Measurements from ENCODE around the gene TTC7B. TPM values are rescaled to one million over a fixed set of nuclear protein-coding genes. Genes with fewer than 3 reads are reported as not detected.

The TTC7B gene
- total and polyA plus RNA-seq, 4 donors = 23.1 to 85.0 (median 54.6) TPM

DNA sequence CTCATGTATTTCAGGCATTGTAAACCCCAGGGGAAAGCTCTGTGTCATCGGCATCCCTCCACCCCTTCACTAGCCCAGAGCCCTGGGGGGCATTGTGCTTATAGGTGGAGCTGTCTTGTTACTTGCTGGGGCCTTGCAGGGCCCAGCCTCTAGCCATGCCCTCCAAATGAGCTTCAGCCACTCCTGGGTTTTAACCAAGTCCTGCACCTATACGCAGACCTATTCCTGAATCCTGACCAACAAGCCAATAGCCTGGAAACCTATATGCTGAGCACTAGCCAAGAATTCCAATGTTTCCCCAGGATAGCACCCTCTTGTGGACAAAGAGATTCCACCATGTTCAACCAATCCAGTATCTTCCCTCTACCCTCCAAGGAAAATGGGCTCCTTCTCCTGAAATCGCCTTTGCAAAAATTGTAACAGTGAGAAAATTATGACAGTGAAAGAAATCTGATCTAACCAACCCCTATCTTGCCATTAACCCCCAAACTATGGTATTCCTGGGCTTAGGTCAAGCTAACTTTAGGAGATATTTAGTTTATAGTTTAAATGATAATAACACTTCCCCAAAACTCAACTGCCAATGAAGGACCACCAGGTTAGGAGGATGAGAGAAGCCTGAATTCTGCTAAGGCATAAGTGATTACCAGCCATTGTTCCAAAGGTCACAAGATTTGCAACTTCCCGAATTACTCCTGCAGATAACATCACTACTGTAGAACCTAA, 55.5 kb downstream of the TTC7B start:
- Histone ChIP-seq H3K36me3 (ENCODE audit: control insufficient read depth, insufficient read depth, low read length) (no peaks in the 10 kb centered on the region), H3K4me1 (ENCODE audit: control insufficient read depth, insufficient read depth, low read length) (peaks cover 13% of the 10 kb centered on the region), H3K9me3 (ENCODE audit: control insufficient read depth, insufficient read depth, low read length) (peaks cover 8% of the 10 kb centered on the region), H3K27ac (ENCODE audit: low read depth, low read length) (no peak overlapping the region), H3K4me3 (ENCODE audit: low read depth, low read length) (no peak overlapping the region), H3K27me3 (ENCODE audit: control insufficient read depth, insufficient read depth, low read length) (no peaks in the 10 kb centered on the region)
- 80% methylated on average over 1 of the region's 4 CpGs for WGBS (ENCODE audit: insufficient coverage)
- DNase-seq (ENCODE audit: low read depth in 4 of 6, low spot score in 6 of 6) = peak in 2 of 6 donors; percentile 30 to 60

GRCh38 chr14:90760078-90760444, 56.2 kb downstream of the TTC7B start:
- H3K9me3 ChIP-seq (ENCODE audit: control insufficient read depth, insufficient read depth, low read length) = peaks cover 8% of the 10 kb centered on the region
- no peak overlapping the region for H3K27ac ChIP-seq (ENCODE audit: low read depth, low read length)
- no peaks in the 10 kb centered on the region for H3K27me3 ChIP-seq (ENCODE audit: control insufficient read depth, insufficient read depth, low read length)
- H3K36me3 ChIP-seq (ENCODE audit: control insufficient read depth, insufficient read depth, low read length) = no peaks in the 10 kb centered on the region
- no peak overlapping the region for H3K4me3 ChIP-seq (ENCODE audit: low read depth, low read length)
- 82% methylated on average over 3 of the region's 4 CpGs for WGBS (ENCODE audit: insufficient coverage)
- no peak for DNase-seq (ENCODE audit: low read depth in 4 of 6, low spot score in 6 of 6)
- peaks cover 13% of the 10 kb centered on the region for H3K4me1 ChIP-seq (ENCODE audit: control insufficient read depth, insufficient read depth, low read length)

DNA sequence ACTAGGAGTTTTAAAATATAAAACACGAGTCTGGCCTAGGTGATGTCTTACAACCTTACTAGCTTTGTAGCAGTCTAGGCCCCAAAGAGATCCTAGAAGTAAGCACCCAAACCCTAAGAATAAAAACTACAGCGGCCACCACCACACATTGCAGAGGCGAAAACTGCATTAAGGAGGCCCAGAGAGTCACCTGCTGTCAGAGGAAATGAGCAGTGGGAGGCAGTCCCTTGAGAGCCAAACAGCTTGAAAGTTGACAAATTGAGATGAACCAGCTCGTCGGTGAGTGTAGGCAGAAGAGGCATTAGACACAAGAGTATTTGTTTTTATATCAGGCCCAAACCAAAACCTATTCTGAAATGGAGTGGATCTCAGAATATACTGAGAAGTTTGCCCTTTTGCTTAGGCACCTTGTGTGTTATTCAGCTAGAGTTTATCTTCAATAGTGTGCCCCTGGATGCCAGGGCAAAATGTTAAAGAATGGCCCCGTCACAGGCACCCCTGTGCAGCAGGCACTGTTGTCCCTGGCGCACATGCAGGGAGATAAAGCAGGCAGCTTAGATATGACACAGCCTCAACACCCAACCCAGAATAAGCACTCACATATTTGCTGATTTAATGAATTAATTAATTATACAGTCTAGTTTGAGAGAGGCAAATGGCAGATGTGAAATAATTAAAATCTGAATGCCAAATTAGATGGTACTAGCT, 56.7 kb downstream of the TTC7B start:
- peaks cover 8% of the 10 kb centered on the region for H3K9me3 ChIP-seq (ENCODE audit: control insufficient read depth, insufficient read depth, low read length)
- no CpG with 5 or more reads among the region's 7 CpGs for WGBS (ENCODE audit: insufficient coverage)
- no peak overlapping the region for H3K4me3 ChIP-seq (ENCODE audit: low read depth, low read length)
- H3K27me3 ChIP-seq (ENCODE audit: control insufficient read depth, insufficient read depth, low read length) = no peaks in the 10 kb centered on the region
- no peak overlapping the region for H3K27ac ChIP-seq (ENCODE audit: low read depth, low read length)
- peaks cover 13% of the 10 kb centered on the region for H3K4me1 ChIP-seq (ENCODE audit: control insufficient read depth, insufficient read depth, low read length)
- no peak for DNase-seq (ENCODE audit: low read depth in 4 of 6, low spot score in 6 of 6)
- no peaks in the 10 kb centered on the region for H3K36me3 ChIP-seq (ENCODE audit: control insufficient read depth, insufficient read depth, low read length)

DNA sequence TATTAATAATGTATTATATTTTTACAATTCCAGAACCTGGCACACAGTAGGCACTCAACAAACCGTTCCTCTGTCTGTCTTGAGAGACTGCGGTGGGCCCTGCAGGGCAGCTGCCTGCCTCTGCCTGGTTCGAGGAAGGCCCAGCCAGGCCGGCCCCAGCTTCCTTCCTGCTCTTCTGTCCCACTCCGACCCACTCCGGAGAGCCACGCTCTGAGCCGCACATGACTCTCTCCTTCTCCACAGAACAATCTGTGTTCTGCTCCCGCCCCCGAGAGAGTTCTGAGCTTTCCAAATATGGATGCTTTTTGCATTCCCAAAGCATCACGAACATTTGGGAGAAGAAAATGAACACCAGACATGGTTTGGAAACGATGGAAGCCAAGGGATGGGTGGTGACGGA, 57.3 kb downstream of the TTC7B start:
- Histone ChIP-seq H3K4me3 (ENCODE audit: low read depth, low read length) (peak overlapping the region; percentile 59), H3K27me3 (ENCODE audit: control insufficient read depth, insufficient read depth, low read length) (no peaks in the 10 kb centered on the region), H3K27ac (ENCODE audit: low read depth, low read length) (peak overlapping the region; percentile 76), H3K9me3 (ENCODE audit: control insufficient read depth, insufficient read depth, low read length) (peaks cover 8% of the 10 kb centered on the region), H3K36me3 (ENCODE audit: control insufficient read depth, insufficient read depth, low read length) (no peaks in the 10 kb centered on the region), H3K4me1 (ENCODE audit: control insufficient read depth, insufficient read depth, low read length) (peaks cover 13% of the 10 kb centered on the region)
- peak in 1 of 6 donors; percentile 43 for DNase-seq (ENCODE audit: low read depth in 4 of 6, low spot score in 6 of 6)
- WGBS (ENCODE audit: insufficient coverage) = 60% methylated on average over 5 of the region's 13 CpGs

DNA sequence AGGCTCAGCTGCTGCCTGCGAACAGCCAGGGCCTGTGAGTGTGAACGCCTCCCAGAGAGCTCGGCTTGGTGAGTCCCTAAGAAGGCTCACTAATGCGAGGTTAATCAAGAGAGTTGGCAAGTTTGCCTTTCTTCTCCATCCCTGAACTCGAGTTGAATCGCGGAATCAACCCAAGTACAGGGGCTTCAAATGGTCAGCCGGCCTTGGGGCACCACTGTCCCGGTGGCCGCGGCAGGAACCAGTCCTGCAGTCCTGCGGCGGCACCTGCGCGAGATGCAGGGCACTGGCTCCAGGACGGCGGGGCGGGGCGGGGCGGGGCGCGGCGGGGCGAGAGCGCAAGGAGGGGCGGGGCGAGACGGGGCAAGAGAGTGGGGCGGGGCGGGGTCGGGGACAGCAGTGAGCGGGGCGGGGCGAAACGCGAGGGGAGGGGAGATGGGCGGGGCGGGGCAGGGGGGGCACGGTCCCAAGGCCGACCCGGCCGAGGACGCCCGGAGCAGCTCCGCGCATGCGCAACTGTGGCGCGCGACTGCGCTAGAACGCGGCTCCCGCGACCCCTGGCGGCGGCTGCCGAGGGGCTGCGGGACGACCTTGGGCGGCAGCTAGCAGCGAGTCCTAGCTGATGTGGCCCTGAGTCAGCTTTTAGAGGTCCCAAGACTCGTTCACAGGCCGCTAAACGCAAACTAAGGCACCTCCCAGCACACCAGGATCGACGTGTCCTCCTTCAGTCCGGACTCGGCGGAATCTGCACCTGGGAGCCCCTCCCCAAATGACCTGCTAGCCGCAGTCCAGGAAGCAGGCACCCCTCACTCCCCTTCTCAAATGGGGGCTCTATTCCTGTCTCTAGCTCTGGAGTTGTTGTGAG, 58.0 kb downstream of the TTC7B start:
- Histone ChIP-seq H3K27me3 (ENCODE audit: control insufficient read depth, insufficient read depth, low read length) (no peaks in the 10 kb centered on the region), H3K4me1 (ENCODE audit: control insufficient read depth, insufficient read depth, low read length) (peaks cover 13% of the 10 kb centered on the region), H3K36me3 (ENCODE audit: control insufficient read depth, insufficient read depth, low read length) (no peaks in the 10 kb centered on the region), H3K4me3 (ENCODE audit: low read depth, low read length) (peak overlapping the region; percentile 59), H3K9me3 (ENCODE audit: control insufficient read depth, insufficient read depth, low read length) (peaks cover 6% of the 10 kb centered on the region), H3K27ac (ENCODE audit: low read depth, low read length) (peak overlapping the region; percentile 76)
- WGBS (ENCODE audit: insufficient coverage) = 0% methylated on average over 45 of the region's 71 CpGs
- DNase-seq (ENCODE audit: low read depth in 4 of 6, low spot score in 6 of 6) = peak; percentile 65 to 95 (median 81)

DNA sequence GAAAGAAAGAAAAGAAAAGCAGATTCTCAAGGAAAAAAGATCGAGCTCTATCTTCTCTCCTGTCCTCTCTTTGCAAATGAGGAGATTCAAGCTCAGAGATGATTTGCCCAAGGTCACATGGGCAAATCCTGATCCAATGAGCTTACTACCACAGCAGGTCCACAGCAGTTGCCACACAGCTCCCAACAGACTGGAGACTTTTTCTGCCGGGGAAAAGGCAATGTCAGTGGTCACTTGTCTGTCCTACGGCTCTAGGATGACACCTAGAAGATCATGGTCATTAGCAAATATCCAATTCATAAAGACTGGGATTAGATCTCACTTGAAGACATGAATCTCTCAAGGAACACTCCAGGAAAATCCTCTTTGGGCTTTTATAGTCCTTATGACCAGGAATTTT, 58.8 kb downstream of the TTC7B start:
- Histone ChIP-seq H3K36me3 (ENCODE audit: control insufficient read depth, insufficient read depth, low read length) (no peaks in the 10 kb centered on the region), H3K27me3 (ENCODE audit: control insufficient read depth, insufficient read depth, low read length) (no peaks in the 10 kb centered on the region), H3K9me3 (ENCODE audit: control insufficient read depth, insufficient read depth, low read length) (no peaks in the 10 kb centered on the region), H3K27ac (ENCODE audit: low read depth, low read length) (no peak overlapping the region), H3K4me1 (ENCODE audit: control insufficient read depth, insufficient read depth, low read length) (peaks cover 13% of the 10 kb centered on the region), H3K4me3 (ENCODE audit: low read depth, low read length) (no peak overlapping the region)
- peak in 2 of 6 donors; percentile 43 to 61 for DNase-seq (ENCODE audit: low read depth in 4 of 6, low spot score in 6 of 6)
- 67% methylated on average over 2 of the region's 3 CpGs for WGBS (ENCODE audit: insufficient coverage)

GRCh38 chr14:90756755-90757345, 59.4 kb downstream of the TTC7B start:
- H3K4me1 ChIP-seq (ENCODE audit: control insufficient read depth, insufficient read depth, low read length) = peaks cover 13% of the 10 kb centered on the region
- H3K27ac ChIP-seq (ENCODE audit: low read depth, low read length) = no peak overlapping the region
- no peaks in the 10 kb centered on the region for H3K36me3 ChIP-seq (ENCODE audit: control insufficient read depth, insufficient read depth, low read length)
- H3K4me3 ChIP-seq (ENCODE audit: low read depth, low read length) = no peak overlapping the region
- H3K9me3 ChIP-seq (ENCODE audit: control insufficient read depth, insufficient read depth, low read length) = no peaks in the 10 kb centered on the region
- WGBS (ENCODE audit: insufficient coverage) = 71% methylated on average over 7 of the region's 10 CpGs
- H3K27me3 ChIP-seq (ENCODE audit: control insufficient read depth, insufficient read depth, low read length) = no peaks in the 10 kb centered on the region
- no peak for DNase-seq (ENCODE audit: low read depth in 4 of 6, low spot score in 6 of 6)

GRCh38 chr14:90755661-90756304, 60.4 kb downstream of the TTC7B start:
- 100% methylated on average over 1 of the region's 4 CpGs for WGBS (ENCODE audit: insufficient coverage)

DNA sequence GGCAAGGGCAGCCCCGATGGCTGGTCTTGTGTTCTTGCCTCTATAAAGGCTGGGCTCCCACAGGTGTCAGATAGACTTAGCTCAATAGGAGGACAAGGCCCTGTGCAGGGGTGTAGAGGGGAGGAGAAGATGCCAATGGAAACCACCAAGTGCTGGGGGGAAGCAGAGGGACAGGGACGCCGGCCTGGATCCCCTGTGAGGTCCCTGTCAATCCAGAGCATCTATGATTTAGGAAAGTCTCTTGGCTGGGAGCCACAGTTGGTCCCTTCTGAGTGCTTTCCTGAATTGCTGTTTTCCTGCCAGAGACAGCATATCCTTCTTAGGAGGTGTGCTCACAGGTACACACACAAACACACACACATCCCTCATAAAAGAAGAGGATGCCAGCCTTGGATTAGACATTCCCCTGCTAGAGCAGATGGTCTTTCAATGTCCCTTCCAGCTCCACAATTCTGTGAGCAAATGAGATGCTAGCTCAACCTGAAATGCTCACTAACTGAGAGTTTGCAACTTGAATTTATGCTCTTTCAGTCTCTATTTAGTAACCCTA, 62.7 kb downstream of the TTC7B start:
- Histone ChIP-seq H3K4me1 (ENCODE audit: control insufficient read depth, insufficient read depth, low read length) (peaks cover 5% of the 10 kb centered on the region), H3K27me3 (ENCODE audit: control insufficient read depth, insufficient read depth, low read length) (no peaks in the 10 kb centered on the region), H3K36me3 (ENCODE audit: control insufficient read depth, insufficient read depth, low read length) (no peaks in the 10 kb centered on the region), H3K9me3 (ENCODE audit: control insufficient read depth, insufficient read depth, low read length) (peaks cover 3% of the 10 kb centered on the region), H3K4me3 (ENCODE audit: low read depth, low read length) (no peak overlapping the region), H3K27ac (ENCODE audit: low read depth, low read length) (no peak overlapping the region)
- DNase-seq (ENCODE audit: low read depth in 4 of 6, low spot score in 6 of 6) = no peak
- WGBS (ENCODE audit: insufficient coverage) = 85% methylated on average over 3 of the region's 3 CpGs

More at GRCh38 chr14:90755661-90756304, 60.4 kb downstream of the TTC7B start:
- DNase-seq (ENCODE audit: low read depth in 4 of 6, low spot score in 6 of 6) = no peak
- Histone ChIP-seq H3K9me3 (ENCODE audit: control insufficient read depth, insufficient read depth, low read length) (no peaks in the 10 kb centered on the region), H3K36me3 (ENCODE audit: control insufficient read depth, insufficient read depth, low read length) (no peaks in the 10 kb centered on the region), H3K27me3 (ENCODE audit: control insufficient read depth, insufficient read depth, low read length) (no peaks in the 10 kb centered on the region), H3K4me3 (ENCODE audit: low read depth, low read length) (no peak overlapping the region), H3K27ac (ENCODE audit: low read depth, low read length) (no peak overlapping the region), H3K4me1 (ENCODE audit: control insufficient read depth, insufficient read depth, low read length) (peaks cover 13% of the 10 kb centered on the region)
